ENCODE measurements around the gene SLC35D2. TPM values are rescaled to one million over a fixed set of nuclear protein-coding genes. Genes with fewer than 3 reads are reported as not detected.
A peak's percentile ranks its signal among the peaks of the same experiment; 100 is the strongest.

The SLC35D2 gene
- total RNA-seq, 1 experiment from 2014 or later, result 19.0 TPM

- H3K9ac ChIP-seq (ENCODE audit: extremely low read depth, insufficient read length, low read length), result no peak overlapping the region
- H3K4me1 Mint-ChIP-seq, result peaks cover 18 to 21% of the 10 kb centered on the region in 2 experiments
- H2BK15ac ChIP-seq (ENCODE audit: low read depth, low read length), result no peak overlapping the region
- H4K20me1 ChIP-seq (ENCODE audit: control insufficient read depth, insufficient read depth, insufficient read length), result no peaks in the 10 kb centered on the region
- H3T11ph ChIP-seq (ENCODE audit: low read length), result no peak overlapping the region
- H3K36me3 Mint-ChIP-seq (ENCODE audit: insufficient read depth in 1 of 3, low read depth in 3 of 3), result no peaks in the 10 kb centered on the region; a peak in 2 of 7 replicates
- H2AK5ac ChIP-seq (ENCODE audit: insufficient read length, low read length), result no peak overlapping the region
- no peaks in the 10 kb centered on the region for H3K9me3 ChIP-seq (ENCODE audit: control insufficient read depth, low read depth, low read length)
- H4K91ac ChIP-seq (ENCODE audit: insufficient read length, low read depth, low read length), result no peak overlapping the region
- peak; percentile 33 for DNase-seq
- H3K4ac ChIP-seq (ENCODE audit: low read depth, low read length), result no peak overlapping the region
- H3K56ac ChIP-seq (ENCODE audit: insufficient read length, low read depth, low read length), result no peak overlapping the region
- H3K9me3 Mint-ChIP-seq, result no peaks in the 10 kb centered on the region
- no CpG with 5 or more reads among the region's 7 CpGs for WGBS (ENCODE audit: extremely low coverage, insufficient read length, low lambda C conversion rate)
- no peak overlapping the region for H3K27ac ChIP-seq (ENCODE audit: insufficient read length, low read depth, low read length)
- H2AFZ ChIP-seq (ENCODE audit: low read length), result no peak overlapping the region
- H3K27ac Mint-ChIP-seq, result peak overlapping the region in 1 of 3 experiments; percentile 14; a peak in 1 of 7 replicates
- no peaks in the 10 kb centered on the region for H3K27me3 ChIP-seq (ENCODE audit: insufficient read depth, low read length)
- H3K4me3 Mint-ChIP-seq, result no peak overlapping the region
- H3K79me1 ChIP-seq (ENCODE audit: insufficient read depth, low read depth, low read length, poor library complexity, severe bottlenecking), result no peaks in the 10 kb centered on the region
- H3K14ac ChIP-seq (ENCODE audit: insufficient read depth, low read length), result no peak overlapping the region
- no peak overlapping the region for H2BK12ac ChIP-seq (ENCODE audit: insufficient read length, low read depth, low read length)
- no peaks in the 10 kb centered on the region for H3K79me2 ChIP-seq (ENCODE audit: insufficient read depth, low read length)
- no peak overlapping the region for H2BK5ac ChIP-seq (ENCODE audit: insufficient read length, low read length)
- H3K4me1 ChIP-seq (ENCODE audit: insufficient read depth, low read length), result no peaks in the 10 kb centered on the region; the same call in 1 of the 2 replicates
- no peak overlapping the region for H2BK120ac ChIP-seq (ENCODE audit: low read depth, low read length, poor library complexity, severe bottlenecking)
- H3K4me2 ChIP-seq (ENCODE audit: insufficient read depth, insufficient read length, low read length), result no peak overlapping the region
- H3K18ac ChIP-seq (ENCODE audit: insufficient read length, low read depth, low read length), result no peak overlapping the region
- no peak overlapping the region for H3K23ac ChIP-seq (ENCODE audit: insufficient read length, low read depth, low read length)
- H4K8ac ChIP-seq (replicated peaks; ENCODE audit: insufficient read length, low read depth, low read length), result no peak overlapping the region
- TF ChIP-seq, protein P1, sequence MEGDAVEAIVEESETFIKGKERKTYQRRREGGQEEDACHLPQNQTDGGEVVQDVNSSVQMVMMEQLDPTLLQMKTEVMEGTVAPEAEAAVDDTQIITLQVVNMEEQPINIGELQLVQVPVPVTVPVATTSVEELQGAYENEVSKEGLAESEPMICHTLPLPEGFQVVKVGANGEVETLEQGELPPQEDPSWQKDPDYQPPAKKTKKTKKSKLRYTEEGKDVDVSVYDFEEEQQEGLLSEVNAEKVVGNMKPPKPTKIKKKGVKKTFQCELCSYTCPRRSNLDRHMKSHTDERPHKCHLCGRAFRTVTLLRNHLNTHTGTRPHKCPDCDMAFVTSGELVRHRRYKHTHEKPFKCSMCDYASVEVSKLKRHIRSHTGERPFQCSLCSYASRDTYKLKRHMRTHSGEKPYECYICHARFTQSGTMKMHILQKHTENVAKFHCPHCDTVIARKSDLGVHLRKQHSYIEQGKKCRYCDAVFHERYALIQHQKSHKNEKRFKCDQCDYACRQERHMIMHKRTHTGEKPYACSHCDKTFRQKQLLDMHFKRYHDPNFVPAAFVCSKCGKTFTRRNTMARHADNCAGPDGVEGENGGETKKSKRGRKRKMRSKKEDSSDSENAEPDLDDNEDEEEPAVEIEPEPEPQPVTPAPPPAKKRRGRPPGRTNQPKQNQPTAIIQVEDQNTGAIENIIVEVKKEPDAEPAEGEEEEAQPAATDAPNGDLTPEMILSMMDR (conservative IDR thresholded peaks at IDR 0.05), result no peak
- no peaks in the 10 kb centered on the region for H3K27me3 Mint-ChIP-seq (ENCODE audit: low read depth)
- H3K23me2 ChIP-seq (ENCODE audit: insufficient read length, low read depth, low read length, poor library complexity, severe bottlenecking), result no peaks in the 10 kb centered on the region
- no peak overlapping the region for H4K5ac ChIP-seq (ENCODE audit: insufficient read length, low read depth, low read length)
- H2BK20ac ChIP-seq (ENCODE audit: low read depth, low read length, poor library complexity, severe bottlenecking), result no peak overlapping the region
Observed at GRCh38 chr9:96321515-96321914, 62.0 kb downstream of the SLC35D2 start.
